Right lobe of liver (tissue), 6 donors: Measurements from ENCODE around the gene PIK3CG. TPM values are rescaled to one million over a fixed set of nuclear protein-coding genes. Genes with fewer than 3 reads are reported as not detected.
"Not testable (repeated sequence)": the region's sequence is repeated elsewhere in the genome, so short reads cannot be mapped to it uniquely, and the experiment has no call there.

Source experiments
- ATAC-seq, 4 donors: fragments of 200-7000 bp; cut with Tn5 transposase; one replicate each; pipeline ENCODE4 v1.9.1; 2020; ENCODE audit warnings: mild to moderate bottlenecking in 4 of 4, moderate library complexity in 4 of 4
- DNase-seq, 3 donors: peaks; one replicate each; pipeline ENCODE4 v3.0.0-alpha.2; 2020
- H3K27ac ChIP-seq, 3 donors: fragments of 200-600 bp; one replicate each; pipeline ENCODE4 v1.8.0; 2022
- H3K27me3 ChIP-seq, 2 donors: fragments of 200-600 bp; one replicate each; pipeline ENCODE4 v1.8.0; 2022
- H3K36me3 ChIP-seq, 4 donors: fragments of 200-600 bp; sonication (generic) in 1 of 4; one replicate each; pipeline versions ENCODE4 v1.5.1 to v1.8.0; 2017 to 2022; ENCODE audit warnings: control low read depth in 1 of 4
- H3K4me1 ChIP-seq, 4 donors: fragments of 200-600 bp; sonication (generic) in 1 of 4; one replicate each; pipeline versions ENCODE4 v1.5.1 to v1.8.0; 2017 to 2022; ENCODE audit warnings: control low read depth in 1 of 4
- H3K4me3 ChIP-seq, 3 donors: fragments of 200-600 bp; one replicate each; pipeline ENCODE4 v1.8.0; 2022
- H3K9me3 ChIP-seq, 4 donors: fragments of 200-600 bp; sonication (generic) in 1 of 4; one replicate each; pipeline versions ENCODE4 v1.5.1 to v1.8.0; 2017 to 2022; ENCODE audit warnings: control low read depth in 1 of 4
- POLR2A ChIP-seq: fragments of 450-650 bp; IDR thresholded peaks from one replicate; pipeline ENCODE4 v1.6.1; 2017; ENCODE audit warnings: antibody characterized with exemption, mild to moderate bottlenecking
- WGBS: methylation state at CpG from one replicate; pipeline ENCODE4 v1.1.6; 2018; ENCODE audit warnings: low coverage, low lambda C conversion rate; ENCODE audit not compliant: insufficient coverage; ENCODE audit errors: missing lambda C conversion rate; 5-methylcytosine and 5-hydroxymethylcytosine counted together
- intact Hi-C, 2 donors: fragments of 100-400 bp; cut with DNase I; formaldehyde crosslinking; loops; one replicate each; pipeline versions ENCODE4 v1.11.2 to v1.14.1; 2022
- total RNA-seq, 6 experiments: library from RNA; depleted of rRNA in 2 of 6; stranded (reverse); fragments of >200 nt in 2 of 6; fragmentation: NEBNext Ultra II Directional in 3 of 6; extraction: Animal tissue kit (Norgen Biotek cat#: 25700) in 3 of 6; gene quantifications; one replicate each; pipeline versions ENCODE4 v1.1.0 to v1.2.4, GENCODE V29; 2016 to 2023
- TF ChIP-seq, protein P1 (sequence below), 4 donors: fragments of 200-600 bp in 3 of 4; fragments of 450-650 bp in 1 of 4; IDR thresholded peaks; one replicate each; pipeline versions ENCODE4 v1.5.1 to v1.8.0; 2016 to 2022; ENCODE audit warnings: antibody characterized with exemption in 4 of 4, mild to moderate bottlenecking in 2 of 4
- donor health status: DM: no; HTN: yes; CAD: no.
- donor health status: DM: no; HTN: no; CAD: no.
- donor health status: DM: no; HTN: no; CAD: no.
- donor health status: DM: no; HTN: yes; CAD: no.
- donor health status: DM: no; HTN: yes; CAD: no.

PIK3CG gene
- total RNA-seq, 6 experiments from 2014 or later = 0.53 to 1.9 (median 0.71) TPM

DNA sequence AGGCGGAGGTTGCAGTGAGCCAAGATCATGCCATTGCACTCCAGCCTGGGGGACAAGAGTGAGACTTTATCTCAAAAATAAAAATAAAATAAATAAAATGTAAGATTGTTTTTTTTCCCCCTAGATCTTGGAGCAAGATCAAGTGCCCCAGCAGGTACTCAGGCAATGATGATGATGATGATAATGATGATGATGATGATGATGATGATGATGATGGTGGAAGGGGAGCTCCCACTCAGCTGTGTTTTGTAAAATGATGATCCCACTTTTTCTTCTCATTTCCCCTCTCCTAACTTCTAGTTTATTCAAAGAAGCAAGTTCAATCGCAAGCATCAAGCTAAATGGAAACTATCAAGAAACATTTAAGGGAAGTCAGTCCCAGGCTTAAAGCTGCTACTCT lies 50.3 kb downstream of the PIK3CG start:
- no peaks in the 10 kb centered on the region for H3K4me1 ChIP-seq
- H3K27ac ChIP-seq = no peak overlapping the region
- H3K4me3 ChIP-seq = no peak overlapping the region
- H3K36me3 ChIP-seq = no peaks in the 10 kb centered on the region
- DNase-seq = no peak
- TF ChIP-seq, protein P1, sequence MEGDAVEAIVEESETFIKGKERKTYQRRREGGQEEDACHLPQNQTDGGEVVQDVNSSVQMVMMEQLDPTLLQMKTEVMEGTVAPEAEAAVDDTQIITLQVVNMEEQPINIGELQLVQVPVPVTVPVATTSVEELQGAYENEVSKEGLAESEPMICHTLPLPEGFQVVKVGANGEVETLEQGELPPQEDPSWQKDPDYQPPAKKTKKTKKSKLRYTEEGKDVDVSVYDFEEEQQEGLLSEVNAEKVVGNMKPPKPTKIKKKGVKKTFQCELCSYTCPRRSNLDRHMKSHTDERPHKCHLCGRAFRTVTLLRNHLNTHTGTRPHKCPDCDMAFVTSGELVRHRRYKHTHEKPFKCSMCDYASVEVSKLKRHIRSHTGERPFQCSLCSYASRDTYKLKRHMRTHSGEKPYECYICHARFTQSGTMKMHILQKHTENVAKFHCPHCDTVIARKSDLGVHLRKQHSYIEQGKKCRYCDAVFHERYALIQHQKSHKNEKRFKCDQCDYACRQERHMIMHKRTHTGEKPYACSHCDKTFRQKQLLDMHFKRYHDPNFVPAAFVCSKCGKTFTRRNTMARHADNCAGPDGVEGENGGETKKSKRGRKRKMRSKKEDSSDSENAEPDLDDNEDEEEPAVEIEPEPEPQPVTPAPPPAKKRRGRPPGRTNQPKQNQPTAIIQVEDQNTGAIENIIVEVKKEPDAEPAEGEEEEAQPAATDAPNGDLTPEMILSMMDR (IDR thresholded peaks at IDR 0.05) = no peak
- no peaks in the 10 kb centered on the region for H3K27me3 ChIP-seq
- no peak for ATAC-seq
- H3K9me3 ChIP-seq = no peaks in the 10 kb centered on the region
- intact Hi-C loops = no loop called here
- WGBS = 45% methylated on average over 2 of the region's 2 CpGs

DNA sequence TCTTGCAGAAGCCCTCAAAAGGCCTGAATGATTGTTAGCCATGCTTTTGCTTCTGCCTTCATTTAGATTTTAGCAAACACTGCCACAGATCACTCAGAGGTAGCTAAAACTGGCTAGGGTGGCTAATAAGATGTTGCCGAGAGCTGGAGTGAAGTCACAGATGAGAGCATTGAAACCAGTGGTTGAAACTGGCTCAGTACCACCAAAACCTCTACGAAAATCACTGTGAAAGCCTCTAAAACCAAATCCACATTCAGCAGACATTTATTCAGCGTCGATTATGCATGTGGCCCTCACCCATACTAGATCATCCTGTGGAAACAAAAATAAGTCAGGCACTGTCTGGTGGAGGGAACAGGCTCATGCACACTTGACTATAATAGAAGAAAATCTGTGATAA lies 50.8 kb downstream of the PIK3CG start:
- ATAC-seq = no peak
- no peak for DNase-seq
- no peak for TF ChIP-seq POLR2A
- TF ChIP-seq, protein P1 (IDR thresholded peaks at IDR 0.05) = no peak
- H3K27me3 ChIP-seq = no peaks in the 10 kb centered on the region
- H3K27ac ChIP-seq = no peak overlapping the region
- intact Hi-C loops = no loop called here
- no peaks in the 10 kb centered on the region for H3K9me3 ChIP-seq
- no peak overlapping the region for H3K4me3 ChIP-seq
- H3K4me1 ChIP-seq = no peaks in the 10 kb centered on the region
- H3K36me3 ChIP-seq = no peaks in the 10 kb centered on the region
- WGBS = 74% methylated on average over 4 of the region's 4 CpGs

DNA sequence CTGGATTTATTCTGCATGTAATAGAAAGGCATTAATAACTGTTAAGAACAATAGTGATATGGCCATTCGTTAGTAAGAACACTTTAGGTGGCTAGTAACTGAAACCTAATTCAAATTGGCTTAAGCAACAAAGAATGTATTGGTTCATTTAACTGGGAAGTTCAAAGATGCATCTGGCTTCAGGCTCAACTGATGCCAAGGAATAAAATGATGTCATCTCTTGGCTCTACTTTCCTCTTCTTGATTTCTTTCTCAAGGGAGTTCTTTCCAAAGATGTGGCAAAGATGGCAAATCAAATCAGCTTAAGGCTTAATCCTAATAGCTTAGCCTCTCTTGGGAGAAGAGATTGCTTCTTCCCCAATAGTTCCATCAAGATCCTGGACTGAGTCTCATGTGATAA lies 51.6 kb downstream of the PIK3CG start:
- Histone ChIP-seq H3K4me1 (no peaks in the 10 kb centered on the region), H3K27me3 (no peaks in the 10 kb centered on the region), H3K9me3 (no peaks in the 10 kb centered on the region), H3K4me3 (no peak overlapping the region), H3K36me3 (no peaks in the 10 kb centered on the region), H3K27ac (no peak overlapping the region)
- DNase-seq (no peak), ATAC-seq (no peak)
- 64% methylated on average over 1 of the region's 1 CpG for WGBS
- intact Hi-C loops = no loop called here
- TF ChIP-seq, protein P1 (IDR thresholded peaks at IDR 0.05) = no peak
- TF ChIP-seq POLR2A = no peak

- no peak for ATAC-seq
- 80% methylated on average over 1 of the region's 3 CpGs for WGBS
- intact Hi-C loops = no loop called here
Measured at GRCh38 chr7:106918991-106919390, 53.9 kb downstream of the PIK3CG start.

DNA sequence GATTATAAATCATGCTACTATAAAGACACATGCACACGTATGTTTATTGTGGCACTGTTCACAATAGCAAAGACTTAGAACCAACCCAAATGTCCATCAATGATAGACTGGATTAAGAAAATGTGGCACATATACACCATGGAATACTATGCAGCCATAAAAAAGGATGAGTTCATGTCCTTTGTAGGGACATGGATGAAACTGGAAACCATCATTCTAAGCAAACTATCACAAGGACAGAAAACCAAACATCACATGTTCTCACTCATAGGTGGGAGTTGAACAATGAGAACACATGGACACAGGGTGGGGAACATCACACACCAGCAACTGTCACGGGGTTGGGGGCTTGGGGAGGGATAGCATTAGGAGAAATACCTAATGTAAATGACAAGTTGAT lies 59.4 kb downstream of the PIK3CG start:
- intact Hi-C loops, H3K4me3 ChIP-seq, H3K36me3 ChIP-seq, H3K27me3 ChIP-seq, DNase-seq, ATAC-seq, H3K27ac ChIP-seq, H3K4me1 ChIP-seq, H3K9me3 ChIP-seq: not testable (repeated sequence)
- WGBS = 62% methylated on average over 2 of the region's 2 CpGs

More at GRCh38 chr7:106918991-106919390, 53.9 kb downstream of the PIK3CG start:
- no peak overlapping the region for H3K4me3 ChIP-seq
- no peaks in the 10 kb centered on the region for H3K4me1 ChIP-seq
- no peaks in the 10 kb centered on the region for H3K36me3 ChIP-seq
- TF ChIP-seq, protein P1 (IDR thresholded peaks at IDR 0.05) = no peak
- H3K9me3 ChIP-seq = no peaks in the 10 kb centered on the region
- DNase-seq = no peak
- H3K27ac ChIP-seq = no peak overlapping the region
- H3K27me3 ChIP-seq = no peaks in the 10 kb centered on the region
